SU-DHL-6 (cell line): ENCODE results near the gene WDR73.

ENCODE experiments used
- EZH2phosphoT487 ChIP-seq: fragments of 200-600 bp; sonication (generic), shearing (Covaris generic); conservative IDR thresholded peaks from 2 replicates; pipeline ENCODE4 v1.6.1; 2018; ENCODE audit warnings: mild to moderate bottlenecking, antibody characterized with exemption, low read length, moderate library complexity, mixed read lengths
- TF ChIP-seq, protein P1 (sequence below): fragments of 200-600 bp; sonication (generic); IDR thresholded peaks from one replicate; pipeline ENCODE4 v1.5.1; 2017; ENCODE audit warnings: antibody characterized with exemption, mild to moderate bottlenecking, low read length, moderate library complexity; ENCODE audit not compliant: insufficient read depth, poor library complexity, severe bottlenecking

GRCh38 chr15:84599906-84600305, 54.2 kb downstream of the WDR73 start:
- TF ChIP-seq, protein P1, sequence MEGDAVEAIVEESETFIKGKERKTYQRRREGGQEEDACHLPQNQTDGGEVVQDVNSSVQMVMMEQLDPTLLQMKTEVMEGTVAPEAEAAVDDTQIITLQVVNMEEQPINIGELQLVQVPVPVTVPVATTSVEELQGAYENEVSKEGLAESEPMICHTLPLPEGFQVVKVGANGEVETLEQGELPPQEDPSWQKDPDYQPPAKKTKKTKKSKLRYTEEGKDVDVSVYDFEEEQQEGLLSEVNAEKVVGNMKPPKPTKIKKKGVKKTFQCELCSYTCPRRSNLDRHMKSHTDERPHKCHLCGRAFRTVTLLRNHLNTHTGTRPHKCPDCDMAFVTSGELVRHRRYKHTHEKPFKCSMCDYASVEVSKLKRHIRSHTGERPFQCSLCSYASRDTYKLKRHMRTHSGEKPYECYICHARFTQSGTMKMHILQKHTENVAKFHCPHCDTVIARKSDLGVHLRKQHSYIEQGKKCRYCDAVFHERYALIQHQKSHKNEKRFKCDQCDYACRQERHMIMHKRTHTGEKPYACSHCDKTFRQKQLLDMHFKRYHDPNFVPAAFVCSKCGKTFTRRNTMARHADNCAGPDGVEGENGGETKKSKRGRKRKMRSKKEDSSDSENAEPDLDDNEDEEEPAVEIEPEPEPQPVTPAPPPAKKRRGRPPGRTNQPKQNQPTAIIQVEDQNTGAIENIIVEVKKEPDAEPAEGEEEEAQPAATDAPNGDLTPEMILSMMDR: no peak
- TF ChIP-seq EZH2phosphoT487: no peak
